Myocyte (in vitro differentiated cells): ENCODE measurements around the gene PCGF3. TPM values are rescaled to one million over a fixed set of nuclear protein-coding genes. Genes with fewer than 3 reads are reported as not detected.
"Not testable (repeated sequence)": the region's sequence is repeated elsewhere in the genome, so short reads cannot be mapped to it uniquely, and the experiment has no call there.

Source experiments
- DNase-seq: peaks from one replicate; pipeline ENCODE4 v3.0.0-alpha.2; 2012; ENCODE audit warnings: low read depth
- total RNA-seq: library from RNA; depleted of rRNA; stranded (reverse); fragments of >200 nt; gene quantifications from 2 replicates; pipeline ENCODE4 v1.2.3, GENCODE V29; 2014

PCGF3 gene
- total RNA-seq, 1 donor from 2014 or later = 79.0 TPM

- DNase-seq = no peak
Measured at GRCh38 chr4:740011-740410, 34.4 kb downstream of the PCGF3 start.

GRCh38 chr4:740656-741282, 35.1 kb downstream of the PCGF3 start:
- peak; percentile 55 for DNase-seq

GRCh38 chr4:742096-742741, 36.6 kb downstream of the PCGF3 start:
- DNase-seq = no peak

- DNase-seq = peak; percentile 74
Measured at GRCh38 chr4:742742-743311, 37.2 kb downstream of the PCGF3 start.

GRCh38 chr4:743463-744211, 38.0 kb downstream of the PCGF3 start:
- DNase-seq = no peak

- DNase-seq = no peak
Measured at GRCh38 chr4:744212-744841, 38.7 kb downstream of the PCGF3 start.

- no peak for DNase-seq
Measured at GRCh38 chr4:747546-748170, 42.0 kb downstream of the PCGF3 start.

- DNase-seq = no peak
Measured at GRCh38 chr4:748461-748860, 42.8 kb downstream of the PCGF3 start.

- peak; percentile 52 for DNase-seq
Measured at GRCh38 chr4:749698-750666, 44.4 kb downstream of the PCGF3 start.

GRCh38 chr4:751676-752075, 46.0 kb downstream of the PCGF3 start:
- DNase-seq = peak; percentile 83

GRCh38 chr4:752196-752861, 46.7 kb downstream of the PCGF3 start:
- DNase-seq = peak; percentile 97

GRCh38 chr4:753186-753585, 47.6 kb downstream of the PCGF3 start:
- DNase-seq = not testable (repeated sequence)

GRCh38 chr4:754221-755120, 48.8 kb downstream of the PCGF3 start:
- no peak for DNase-seq

GRCh38 chr4:757111-757510, 51.5 kb downstream of the PCGF3 start:
- no peak for DNase-seq

- DNase-seq = not testable (repeated sequence)
Measured at GRCh38 chr4:759810-760209, 54.2 kb downstream of the PCGF3 start.

GRCh38 chr4:760616-761015, 55.0 kb downstream of the PCGF3 start:
- no peak for DNase-seq

- DNase-seq = no peak
Measured at GRCh38 chr4:761086-761485, 55.5 kb downstream of the PCGF3 start.

GRCh38 chr4:761739-762138, 56.1 kb downstream of the PCGF3 start:
- no peak for DNase-seq
